HL-60 (cell line): Measurements from ENCODE around the gene ZCCHC24.

ENCODE experiments used
- DNase-seq, 2 experiments: peaks; one replicate each; pipeline ENCODE4 v3.0.0-alpha.2; 2010 to 2020; ENCODE audit warnings: low read depth in 1 of 2, low spot score in 1 of 2
- H3K27ac ChIP-seq: fragments of 250-450 bp; sonication (Bioruptor Pico); replicated peaks from 2 replicates; pipeline ENCODE4 v1.5.1; 2020; ENCODE audit warnings: mild to moderate bottlenecking, moderate library complexity
- H3K27me3 ChIP-seq: fragments of 250-450 bp; sonication (Bioruptor Pico); 2 replicates; pipeline ENCODE4 v1.5.1; 2021; ENCODE audit warnings: mild to moderate bottlenecking, moderate library complexity; ENCODE audit not compliant: insufficient read depth, poor library complexity, severe bottlenecking
- H3K4me3 ChIP-seq: replicated peaks from 2 replicates; pipeline ENCODE4 v1.5.1; 2011; ENCODE audit warnings: mild to moderate bottlenecking, control low read depth, low read length; ENCODE audit not compliant: insufficient read depth
- GABPA ChIP-seq: IDR thresholded peaks from 2 replicates; pipeline ENCODE4 v1.6.1; 2012; ENCODE audit warnings: low read depth
- POLR2AphosphoS5 ChIP-seq: IDR thresholded peaks from 2 replicates; pipeline ENCODE4 v1.6.1; 2012; ENCODE audit warnings: low read depth
- SPI1 ChIP-seq: IDR thresholded peaks from 2 replicates; pipeline ENCODE4 v1.6.1; 2012; ENCODE audit warnings: low read depth, mild to moderate bottlenecking, borderline replicate concordance
- TF ChIP-seq, protein P1 (sequence below): IDR thresholded peaks from one replicate; pipeline ENCODE4 v1.5.1; 2011; ENCODE audit warnings: low read length, control low read depth, inconsistent platforms; ENCODE audit not compliant: insufficient read depth
- TF ChIP-seq, protein P2 (sequence below): IDR thresholded peaks from 2 replicates; pipeline ENCODE4 v1.6.1; 2012; ENCODE audit warnings: low read depth; ENCODE audit not compliant: insufficient replicate concordance

The ZCCHC24 gene

DNA sequence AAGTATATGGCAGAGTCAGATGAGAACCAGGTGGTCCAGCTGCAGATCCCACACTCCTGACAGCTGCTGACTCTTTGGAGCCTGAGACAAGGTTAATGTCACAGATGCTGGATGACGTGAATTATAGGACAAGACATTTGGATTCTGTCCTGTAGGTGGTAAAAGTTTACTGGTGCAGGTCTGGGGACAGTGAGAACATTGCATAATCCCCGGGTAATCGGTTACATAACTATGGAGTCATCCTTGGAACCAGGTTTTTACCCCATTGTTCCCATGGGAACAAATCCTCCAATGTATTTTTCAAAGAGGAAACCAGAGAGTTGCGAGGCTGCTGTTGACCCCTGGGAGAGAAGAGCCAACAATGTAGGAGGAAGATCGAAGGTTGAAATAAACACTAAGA, 27.5 kb upstream of the ZCCHC24 start:
- peak in 1 of 2 experiments; percentile 52 for DNase-seq
- Histone ChIP-seq H3K4me3 (no peak overlapping the region), H3K27me3 (no peaks in the 10 kb centered on the region), H3K27ac (peak overlapping the region; percentile 63)
- TF ChIP-seq, protein P1, sequence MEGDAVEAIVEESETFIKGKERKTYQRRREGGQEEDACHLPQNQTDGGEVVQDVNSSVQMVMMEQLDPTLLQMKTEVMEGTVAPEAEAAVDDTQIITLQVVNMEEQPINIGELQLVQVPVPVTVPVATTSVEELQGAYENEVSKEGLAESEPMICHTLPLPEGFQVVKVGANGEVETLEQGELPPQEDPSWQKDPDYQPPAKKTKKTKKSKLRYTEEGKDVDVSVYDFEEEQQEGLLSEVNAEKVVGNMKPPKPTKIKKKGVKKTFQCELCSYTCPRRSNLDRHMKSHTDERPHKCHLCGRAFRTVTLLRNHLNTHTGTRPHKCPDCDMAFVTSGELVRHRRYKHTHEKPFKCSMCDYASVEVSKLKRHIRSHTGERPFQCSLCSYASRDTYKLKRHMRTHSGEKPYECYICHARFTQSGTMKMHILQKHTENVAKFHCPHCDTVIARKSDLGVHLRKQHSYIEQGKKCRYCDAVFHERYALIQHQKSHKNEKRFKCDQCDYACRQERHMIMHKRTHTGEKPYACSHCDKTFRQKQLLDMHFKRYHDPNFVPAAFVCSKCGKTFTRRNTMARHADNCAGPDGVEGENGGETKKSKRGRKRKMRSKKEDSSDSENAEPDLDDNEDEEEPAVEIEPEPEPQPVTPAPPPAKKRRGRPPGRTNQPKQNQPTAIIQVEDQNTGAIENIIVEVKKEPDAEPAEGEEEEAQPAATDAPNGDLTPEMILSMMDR, result no peak
- TF ChIP-seq SPI1 (no peak), POLR2AphosphoS5 (no peak), GABPA (no peak)
- TF ChIP-seq, protein P2, sequence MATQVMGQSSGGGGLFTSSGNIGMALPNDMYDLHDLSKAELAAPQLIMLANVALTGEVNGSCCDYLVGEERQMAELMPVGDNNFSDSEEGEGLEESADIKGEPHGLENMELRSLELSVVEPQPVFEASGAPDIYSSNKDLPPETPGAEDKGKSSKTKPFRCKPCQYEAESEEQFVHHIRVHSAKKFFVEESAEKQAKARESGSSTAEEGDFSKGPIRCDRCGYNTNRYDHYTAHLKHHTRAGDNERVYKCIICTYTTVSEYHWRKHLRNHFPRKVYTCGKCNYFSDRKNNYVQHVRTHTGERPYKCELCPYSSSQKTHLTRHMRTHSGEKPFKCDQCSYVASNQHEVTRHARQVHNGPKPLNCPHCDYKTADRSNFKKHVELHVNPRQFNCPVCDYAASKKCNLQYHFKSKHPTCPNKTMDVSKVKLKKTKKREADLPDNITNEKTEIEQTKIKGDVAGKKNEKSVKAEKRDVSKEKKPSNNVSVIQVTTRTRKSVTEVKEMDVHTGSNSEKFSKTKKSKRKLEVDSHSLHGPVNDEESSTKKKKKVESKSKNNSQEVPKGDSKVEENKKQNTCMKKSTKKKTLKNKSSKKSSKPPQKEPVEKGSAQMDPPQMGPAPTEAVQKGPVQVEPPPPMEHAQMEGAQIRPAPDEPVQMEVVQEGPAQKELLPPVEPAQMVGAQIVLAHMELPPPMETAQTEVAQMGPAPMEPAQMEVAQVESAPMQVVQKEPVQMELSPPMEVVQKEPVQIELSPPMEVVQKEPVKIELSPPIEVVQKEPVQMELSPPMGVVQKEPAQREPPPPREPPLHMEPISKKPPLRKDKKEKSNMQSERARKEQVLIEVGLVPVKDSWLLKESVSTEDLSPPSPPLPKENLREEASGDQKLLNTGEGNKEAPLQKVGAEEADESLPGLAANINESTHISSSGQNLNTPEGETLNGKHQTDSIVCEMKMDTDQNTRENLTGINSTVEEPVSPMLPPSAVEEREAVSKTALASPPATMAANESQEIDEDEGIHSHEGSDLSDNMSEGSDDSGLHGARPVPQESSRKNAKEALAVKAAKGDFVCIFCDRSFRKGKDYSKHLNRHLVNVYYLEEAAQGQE, result no peak

DNA sequence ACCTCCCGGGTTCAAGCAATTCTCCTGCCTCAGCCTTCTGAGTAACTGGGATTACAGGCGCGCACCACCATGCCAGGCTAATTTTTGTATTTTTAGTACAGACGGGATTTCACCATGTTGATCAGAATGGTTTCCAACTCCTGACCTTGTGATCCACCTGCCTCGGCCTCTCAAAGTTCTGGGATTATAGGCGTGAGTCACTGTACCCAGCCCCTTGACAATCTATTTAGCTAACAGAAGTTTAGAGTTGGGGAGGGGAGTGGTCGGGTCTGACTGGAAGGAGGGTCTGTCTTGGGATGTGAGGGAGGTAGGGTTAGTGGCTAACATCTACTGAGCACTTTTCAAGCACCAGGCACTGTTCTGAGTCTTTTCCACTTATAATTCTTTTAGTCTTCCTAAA, 27.0 kb upstream of the ZCCHC24 start:
- Histone ChIP-seq H3K27me3 (no peaks in the 10 kb centered on the region), H3K4me3 (no peak overlapping the region), H3K27ac (peak overlapping the region; percentile 63; the same call in 1 of the 2 replicates)
- no peak for TF ChIP-seq POLR2AphosphoS5
- TF ChIP-seq, protein P2, result no peak
- TF ChIP-seq, protein P1, result no peak
- TF ChIP-seq SPI1, result no peak
- TF ChIP-seq GABPA, result no peak
- DNase-seq, result no peak

DNA sequence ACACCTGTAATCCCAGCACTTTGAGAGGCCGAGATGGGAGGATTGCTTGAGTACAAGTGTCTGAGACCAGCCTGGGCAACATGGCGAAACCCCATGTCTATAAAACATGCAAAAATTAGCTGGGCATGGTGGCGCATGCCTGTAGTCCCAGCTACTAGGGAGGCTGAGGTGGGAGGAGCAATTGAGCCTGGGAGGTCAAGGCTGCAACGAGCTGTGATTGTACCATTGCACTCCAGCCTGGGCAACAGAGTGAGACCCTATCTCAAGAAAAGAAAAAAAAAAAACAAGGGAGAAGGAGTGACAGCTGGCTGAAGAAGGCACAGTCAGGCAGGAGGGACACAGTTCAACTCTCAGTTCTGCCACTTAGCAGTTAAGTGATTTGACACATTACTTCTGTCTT, 26.4 kb upstream of the ZCCHC24 start:
- TF ChIP-seq, protein P1, result no peak
- TF ChIP-seq SPI1 (no peak), POLR2AphosphoS5 (no peak), GABPA (no peak)
- TF ChIP-seq, protein P2, result no peak
- H3K27ac ChIP-seq, result no peak overlapping the region
- H3K4me3 ChIP-seq, result no peak overlapping the region
- no peaks in the 10 kb centered on the region for H3K27me3 ChIP-seq
- DNase-seq, result no peak
